Rectal smooth muscle tissue (tissue), 1 donor: ENCODE data around the gene CECR2.
"Not testable (repeated sequence)": the region's sequence is repeated elsewhere in the genome, so short reads cannot be mapped to it uniquely, and the experiment has no call there.

Experiments
- H3K27ac ChIP-seq: one replicate; pipeline ENCODE4 v1.7.0; 2013; ENCODE audit warnings: low read depth, low read length, inconsistent platforms
- H3K27me3 ChIP-seq: one replicate; pipeline ENCODE4 v1.7.0; 2013; ENCODE audit warnings: low read length; ENCODE audit not compliant: control insufficient read depth, insufficient read depth
- H3K36me3 ChIP-seq: one replicate; pipeline ENCODE4 v1.7.0; 2013; ENCODE audit warnings: low read length; ENCODE audit not compliant: control insufficient read depth, insufficient read depth
- H3K4me1 ChIP-seq: one replicate; pipeline ENCODE4 v1.7.0; 2013; ENCODE audit warnings: low read length; ENCODE audit not compliant: control insufficient read depth, insufficient read depth
- H3K4me3 ChIP-seq: one replicate; pipeline ENCODE4 v1.7.0; 2013; ENCODE audit warnings: low read length
- H3K9ac ChIP-seq: one replicate; pipeline ENCODE4 v1.7.0; 2013; ENCODE audit warnings: low read length

The CECR2 gene

DNA sequence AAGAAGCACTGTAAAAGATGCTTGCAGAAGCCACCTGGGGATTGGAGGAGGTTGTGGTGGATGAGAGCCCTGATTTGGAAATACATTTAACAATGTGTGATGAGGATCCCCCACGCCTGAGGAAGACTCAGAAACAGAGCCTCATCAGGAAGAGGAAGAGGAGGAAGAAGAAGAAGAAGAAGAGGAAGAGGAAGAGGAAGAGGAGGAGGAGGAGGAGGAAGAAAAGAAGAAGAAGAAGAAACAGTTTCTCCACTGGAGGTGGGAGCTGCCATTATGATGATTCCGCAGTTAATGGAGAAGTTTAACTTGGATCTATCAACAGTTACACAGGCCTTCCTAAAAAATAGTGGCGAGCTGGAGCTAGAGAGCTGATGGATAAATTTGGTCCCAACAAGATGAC lies 50.1 kb downstream of the CECR2 start:
- Histone ChIP-seq H3K27me3 (no peaks in the 10 kb centered on the region), H3K4me1 (no peaks in the 10 kb centered on the region), H3K27ac (no peak overlapping the region), H3K9ac (no peak overlapping the region), H3K4me3 (no peak overlapping the region), H3K36me3 (no peaks in the 10 kb centered on the region)

DNA sequence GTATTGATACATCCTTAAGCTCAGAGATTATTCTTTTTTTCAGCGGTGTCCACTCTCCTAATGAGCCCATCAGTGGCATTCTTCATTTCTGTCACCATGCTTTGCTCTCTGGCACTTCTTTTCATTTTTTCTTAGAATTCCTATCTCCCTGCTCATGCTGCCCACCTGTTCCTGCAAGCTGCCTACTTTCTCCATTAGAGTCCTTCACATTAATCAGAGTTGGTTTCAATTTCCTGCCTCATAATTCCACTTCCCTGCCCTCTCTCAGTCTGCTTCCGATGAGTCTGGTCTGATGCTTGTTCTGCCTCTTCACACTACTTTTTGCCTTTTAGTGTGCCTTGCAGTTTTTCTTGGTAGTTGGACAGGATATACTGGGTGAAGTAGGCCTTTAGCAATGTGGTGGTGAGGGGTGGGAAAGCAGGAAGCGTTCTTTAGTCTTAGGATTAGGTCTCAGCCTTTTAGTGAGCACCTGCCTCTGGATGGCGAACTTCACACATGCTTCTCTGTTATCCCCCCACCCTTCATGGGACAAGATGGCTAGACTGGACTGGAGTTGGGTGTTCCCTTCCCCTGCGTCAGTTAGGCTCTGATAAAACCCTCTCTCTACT lies 53.6 kb downstream of the CECR2 start:
- H3K4me1 ChIP-seq = no peaks in the 10 kb centered on the region
- no peak overlapping the region for H3K27ac ChIP-seq
- H3K36me3 ChIP-seq = no peaks in the 10 kb centered on the region
- H3K27me3 ChIP-seq = no peaks in the 10 kb centered on the region
- no peak overlapping the region for H3K4me3 ChIP-seq
- no peak overlapping the region for H3K9ac ChIP-seq

DNA sequence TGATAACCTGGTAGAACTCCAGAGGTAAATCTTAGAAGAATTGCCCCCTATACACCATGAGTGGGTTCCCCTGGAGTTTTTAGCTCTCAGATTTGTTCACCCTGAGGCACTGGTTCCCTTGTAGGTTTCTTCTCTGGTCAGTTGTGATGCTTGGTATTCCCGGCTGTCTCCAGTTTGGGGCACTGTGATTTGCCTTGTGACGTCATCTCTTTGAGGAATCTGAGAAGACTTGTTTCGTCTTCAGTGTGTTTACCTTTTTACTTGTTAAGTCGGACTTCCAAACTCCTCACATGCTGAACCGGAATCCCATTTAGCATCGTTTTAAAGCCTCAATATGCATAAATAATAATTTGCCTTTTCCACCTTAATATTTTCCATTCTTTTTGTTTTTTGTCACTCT lies 54.4 kb downstream of the CECR2 start:
- H3K27me3 ChIP-seq = no peaks in the 10 kb centered on the region
- H3K9ac ChIP-seq = no peak overlapping the region
- no peaks in the 10 kb centered on the region for H3K4me1 ChIP-seq
- no peak overlapping the region for H3K27ac ChIP-seq
- H3K36me3 ChIP-seq = no peaks in the 10 kb centered on the region
- H3K4me3 ChIP-seq = no peak overlapping the region

DNA sequence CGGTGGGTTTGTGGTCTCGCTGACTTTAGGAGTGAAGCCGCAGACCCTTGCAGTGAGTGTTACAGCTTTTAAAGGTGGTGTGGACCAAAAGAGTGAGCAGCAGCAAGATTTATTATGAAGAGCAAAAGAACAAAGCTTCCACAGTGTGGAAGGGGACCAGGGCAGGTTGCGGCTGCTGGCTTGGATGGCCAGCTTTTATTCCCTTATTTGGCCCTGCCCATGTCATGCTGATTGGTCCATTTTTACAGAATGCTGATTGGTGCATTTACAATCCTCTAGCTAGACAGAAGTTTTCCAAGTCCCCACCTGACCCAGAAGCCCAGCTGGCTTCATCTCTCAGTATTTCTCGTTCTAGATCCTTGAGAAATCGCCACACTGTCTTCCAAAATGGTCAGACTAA lies 58.3 kb downstream of the CECR2 start:
- H3K9ac ChIP-seq, H3K4me1 ChIP-seq, H3K27me3 ChIP-seq, H3K27ac ChIP-seq, H3K36me3 ChIP-seq, H3K4me3 ChIP-seq: not testable (repeated sequence)

DNA sequence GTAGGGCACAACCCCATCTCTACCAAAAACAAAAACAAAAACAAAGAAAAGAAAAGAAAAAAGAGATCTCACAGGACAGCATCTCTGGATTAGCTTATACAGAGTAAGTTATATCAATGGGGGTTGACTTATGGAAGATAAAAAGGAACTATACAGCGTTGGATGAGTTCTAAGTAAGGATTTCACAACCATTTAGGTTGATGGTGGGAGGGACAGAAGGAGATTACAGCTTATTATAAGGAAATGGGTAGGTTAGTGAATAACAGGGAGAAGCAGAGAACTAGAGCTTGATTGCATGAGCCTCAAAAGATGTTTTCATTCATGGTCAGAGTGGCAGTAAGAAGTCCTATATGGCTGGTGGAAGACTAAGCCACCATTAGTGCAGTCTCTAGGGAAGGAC lies 60.3 kb downstream of the CECR2 start:
- Histone ChIP-seq H3K4me1 (no peaks in the 10 kb centered on the region), H3K27ac (no peak overlapping the region), H3K36me3 (no peaks in the 10 kb centered on the region), H3K4me3 (no peak overlapping the region), H3K9ac (no peak overlapping the region), H3K27me3 (no peaks in the 10 kb centered on the region)

- Histone ChIP-seq H3K9ac (no peak overlapping the region), H3K4me3 (no peak overlapping the region), H3K27ac (no peak overlapping the region), H3K36me3 (no peaks in the 10 kb centered on the region), H3K27me3 (no peaks in the 10 kb centered on the region), H3K4me1 (no peaks in the 10 kb centered on the region)
Measured at GRCh38 chr22:17430412-17430811, 61.2 kb downstream of the CECR2 start.

- no peaks in the 10 kb centered on the region for H3K36me3 ChIP-seq
- no peaks in the 10 kb centered on the region for H3K27me3 ChIP-seq
- H3K9ac ChIP-seq = no peak overlapping the region
- no peak overlapping the region for H3K27ac ChIP-seq
- H3K4me1 ChIP-seq = no peaks in the 10 kb centered on the region
- no peak overlapping the region for H3K4me3 ChIP-seq
Measured at GRCh38 chr22:17431179-17431578, 61.9 kb downstream of the CECR2 start.

DNA sequence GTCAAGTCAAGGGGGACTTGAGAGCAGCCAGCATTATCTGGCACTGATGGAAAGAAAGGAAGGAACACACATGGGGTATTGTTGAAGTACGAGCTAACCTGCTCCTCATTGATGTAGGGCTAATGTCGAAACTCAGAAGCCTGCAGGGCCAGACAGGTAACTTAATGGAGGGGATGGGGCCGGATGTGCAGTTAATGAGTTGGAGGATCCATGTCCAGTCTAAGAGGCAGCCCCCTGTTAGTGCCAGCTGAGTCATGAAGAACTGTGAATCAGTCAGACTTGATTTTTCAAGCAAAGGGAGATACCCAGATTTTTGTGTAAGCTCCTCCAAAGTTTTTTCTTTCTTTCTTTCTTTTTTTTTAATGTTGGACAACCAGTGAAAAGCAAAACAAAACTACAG lies 65.6 kb downstream of the CECR2 start:
- no peaks in the 10 kb centered on the region for H3K27me3 ChIP-seq
- no peak overlapping the region for H3K9ac ChIP-seq
- H3K36me3 ChIP-seq = no peaks in the 10 kb centered on the region
- no peak overlapping the region for H3K4me3 ChIP-seq
- H3K4me1 ChIP-seq = no peaks in the 10 kb centered on the region
- H3K27ac ChIP-seq = no peak overlapping the region

GRCh38 chr22:17435375-17435774 lies 66.1 kb downstream of the CECR2 start:
- Histone ChIP-seq H3K27ac (no peak overlapping the region), H3K36me3 (no peaks in the 10 kb centered on the region), H3K4me3 (no peak overlapping the region), H3K27me3 (no peaks in the 10 kb centered on the region), H3K9ac (no peak overlapping the region), H3K4me1 (no peaks in the 10 kb centered on the region)

- no peaks in the 10 kb centered on the region for H3K27me3 ChIP-seq
- H3K36me3 ChIP-seq = no peaks in the 10 kb centered on the region
- no peak overlapping the region for H3K27ac ChIP-seq
- H3K4me1 ChIP-seq = no peaks in the 10 kb centered on the region
- H3K4me3 ChIP-seq = no peak overlapping the region
- no peak overlapping the region for H3K9ac ChIP-seq
Measured at GRCh38 chr22:17436382-17436980, 67.2 kb downstream of the CECR2 start.

- no peak overlapping the region for H3K4me3 ChIP-seq
- no peak overlapping the region for H3K27ac ChIP-seq
- H3K9ac ChIP-seq = no peak overlapping the region
Measured at GRCh38 chr22:17436981-17437412, 67.7 kb downstream of the CECR2 start.

DNA sequence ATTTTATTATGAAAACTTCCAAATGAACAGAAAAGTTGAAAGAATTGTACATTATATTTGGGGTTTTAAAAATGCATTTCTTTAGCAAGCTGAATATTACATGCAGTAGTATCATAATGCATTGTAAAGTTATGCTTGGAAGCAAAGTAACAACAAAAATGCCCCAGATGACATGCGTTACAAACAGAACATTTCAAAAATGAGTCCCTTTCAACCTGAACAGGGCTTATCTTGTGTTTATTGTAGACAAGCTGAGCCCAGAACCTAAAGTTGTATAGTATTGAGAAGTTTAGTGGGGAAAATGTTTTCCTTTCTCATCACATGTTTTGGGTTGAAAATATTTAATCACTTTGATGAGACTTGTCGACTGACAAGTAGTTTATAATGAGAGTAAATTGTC lies 68.8 kb downstream of the CECR2 start:
- Histone ChIP-seq H3K27ac (no peak overlapping the region), H3K27me3 (no peaks in the 10 kb centered on the region), H3K4me1 (no peaks in the 10 kb centered on the region), H3K4me3 (no peak overlapping the region), H3K36me3 (no peaks in the 10 kb centered on the region), H3K9ac (no peak overlapping the region)

More at GRCh38 chr22:17436981-17437412, 67.7 kb downstream of the CECR2 start:
- Histone ChIP-seq H3K4me1 (no peaks in the 10 kb centered on the region), H3K36me3 (no peaks in the 10 kb centered on the region), H3K27me3 (no peaks in the 10 kb centered on the region)

DNA sequence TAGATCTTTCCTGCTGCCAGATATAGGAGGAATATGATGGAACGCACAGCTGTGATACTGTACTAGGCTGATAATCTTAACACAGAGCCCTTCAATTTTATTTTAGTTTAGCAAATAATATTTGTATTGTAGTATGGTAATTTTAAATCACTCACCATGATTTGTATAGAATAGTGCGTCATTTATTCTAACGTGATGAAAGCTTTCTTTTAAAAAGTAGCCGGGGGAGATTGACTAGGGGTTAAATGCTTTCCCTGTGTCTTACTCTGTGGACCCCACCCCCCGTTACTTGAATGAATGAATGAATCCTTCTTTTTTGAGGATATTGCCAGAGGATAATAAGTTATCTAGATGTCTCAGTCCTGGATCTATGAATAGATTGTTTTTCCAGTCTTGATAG lies 72.1 kb downstream of the CECR2 start:
- no peaks in the 10 kb centered on the region for H3K36me3 ChIP-seq
- no peaks in the 10 kb centered on the region for H3K27me3 ChIP-seq
- no peak overlapping the region for H3K27ac ChIP-seq
- no peak overlapping the region for H3K4me3 ChIP-seq
- no peak overlapping the region for H3K9ac ChIP-seq
- H3K4me1 ChIP-seq = no peaks in the 10 kb centered on the region
